D721Med (cell line): Measurements from ENCODE around the gene OBSCN.
A peak's percentile ranks its signal among the peaks of the same experiment; 100 is the strongest.

ENCODE experiments used
- DNase-seq: peaks from one replicate; pipeline ENCODE4 v3.0.0; 2011; ENCODE audit warnings: low spot score; ENCODE audit not compliant: insufficient read length
- FAIRE-seq: peaks from 2 replicates; lab custom pipeline; 2011; peaks lifted over from hg19 to GRCh38; lab: Jason Lieb, UNC
- TF ChIP-seq, protein P1 (sequence below): IDR thresholded peaks from 2 replicates; pipeline ENCODE4 v1.5.1; 2012; ENCODE audit warnings: mild to moderate bottlenecking, control low read depth; ENCODE audit not compliant: insufficient read depth; ENCODE audit errors: missing control alignments

The OBSCN gene

DNA sequence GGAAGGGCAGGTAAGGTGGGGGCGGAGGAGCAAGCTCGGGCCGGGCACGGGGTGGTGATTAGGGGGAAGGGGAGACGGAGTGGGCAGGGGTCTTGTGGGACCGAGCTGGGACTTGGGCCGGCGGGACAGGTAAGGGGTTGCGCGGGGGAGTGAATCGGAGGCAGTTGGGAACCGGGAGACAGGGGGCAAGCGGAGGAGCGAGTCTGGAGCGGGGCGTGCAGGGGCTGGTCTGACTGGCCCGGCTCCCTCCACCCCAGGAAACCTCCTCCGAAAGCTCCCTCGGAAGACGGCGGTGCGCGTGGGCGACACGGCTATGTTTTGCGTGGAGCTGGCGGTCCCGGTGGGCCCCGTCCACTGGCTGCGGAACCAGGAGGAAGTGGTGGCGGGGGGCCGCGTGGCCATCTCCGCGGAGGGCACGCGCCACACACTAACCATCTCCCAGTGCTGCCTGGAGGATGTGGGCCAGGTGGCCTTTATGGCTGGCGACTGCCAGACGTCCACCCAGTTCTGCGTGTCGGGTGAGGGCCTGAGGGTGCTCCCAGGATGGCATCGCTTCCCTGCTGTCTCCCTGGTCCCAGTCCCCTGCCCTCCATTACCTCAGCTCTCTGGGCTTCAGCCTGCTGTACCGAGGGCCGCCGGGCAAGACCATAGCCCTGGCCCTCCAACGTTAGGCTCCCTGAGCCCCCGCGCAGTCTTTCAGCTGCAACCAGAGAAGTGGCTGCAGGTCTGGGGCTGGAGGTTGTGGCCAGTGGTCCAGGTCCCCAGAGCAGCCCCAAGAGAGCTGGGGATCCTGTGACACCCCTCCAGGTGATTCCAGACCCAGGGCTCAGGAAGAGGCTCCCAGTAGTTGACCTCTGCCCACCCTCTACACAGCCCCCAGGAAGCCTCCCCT is 6.3 kb downstream of the OBSCN start:
- DNase-seq (no peak), FAIRE-seq (no peak)
- TF ChIP-seq, protein P1, sequence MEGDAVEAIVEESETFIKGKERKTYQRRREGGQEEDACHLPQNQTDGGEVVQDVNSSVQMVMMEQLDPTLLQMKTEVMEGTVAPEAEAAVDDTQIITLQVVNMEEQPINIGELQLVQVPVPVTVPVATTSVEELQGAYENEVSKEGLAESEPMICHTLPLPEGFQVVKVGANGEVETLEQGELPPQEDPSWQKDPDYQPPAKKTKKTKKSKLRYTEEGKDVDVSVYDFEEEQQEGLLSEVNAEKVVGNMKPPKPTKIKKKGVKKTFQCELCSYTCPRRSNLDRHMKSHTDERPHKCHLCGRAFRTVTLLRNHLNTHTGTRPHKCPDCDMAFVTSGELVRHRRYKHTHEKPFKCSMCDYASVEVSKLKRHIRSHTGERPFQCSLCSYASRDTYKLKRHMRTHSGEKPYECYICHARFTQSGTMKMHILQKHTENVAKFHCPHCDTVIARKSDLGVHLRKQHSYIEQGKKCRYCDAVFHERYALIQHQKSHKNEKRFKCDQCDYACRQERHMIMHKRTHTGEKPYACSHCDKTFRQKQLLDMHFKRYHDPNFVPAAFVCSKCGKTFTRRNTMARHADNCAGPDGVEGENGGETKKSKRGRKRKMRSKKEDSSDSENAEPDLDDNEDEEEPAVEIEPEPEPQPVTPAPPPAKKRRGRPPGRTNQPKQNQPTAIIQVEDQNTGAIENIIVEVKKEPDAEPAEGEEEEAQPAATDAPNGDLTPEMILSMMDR, result no peak

DNA sequence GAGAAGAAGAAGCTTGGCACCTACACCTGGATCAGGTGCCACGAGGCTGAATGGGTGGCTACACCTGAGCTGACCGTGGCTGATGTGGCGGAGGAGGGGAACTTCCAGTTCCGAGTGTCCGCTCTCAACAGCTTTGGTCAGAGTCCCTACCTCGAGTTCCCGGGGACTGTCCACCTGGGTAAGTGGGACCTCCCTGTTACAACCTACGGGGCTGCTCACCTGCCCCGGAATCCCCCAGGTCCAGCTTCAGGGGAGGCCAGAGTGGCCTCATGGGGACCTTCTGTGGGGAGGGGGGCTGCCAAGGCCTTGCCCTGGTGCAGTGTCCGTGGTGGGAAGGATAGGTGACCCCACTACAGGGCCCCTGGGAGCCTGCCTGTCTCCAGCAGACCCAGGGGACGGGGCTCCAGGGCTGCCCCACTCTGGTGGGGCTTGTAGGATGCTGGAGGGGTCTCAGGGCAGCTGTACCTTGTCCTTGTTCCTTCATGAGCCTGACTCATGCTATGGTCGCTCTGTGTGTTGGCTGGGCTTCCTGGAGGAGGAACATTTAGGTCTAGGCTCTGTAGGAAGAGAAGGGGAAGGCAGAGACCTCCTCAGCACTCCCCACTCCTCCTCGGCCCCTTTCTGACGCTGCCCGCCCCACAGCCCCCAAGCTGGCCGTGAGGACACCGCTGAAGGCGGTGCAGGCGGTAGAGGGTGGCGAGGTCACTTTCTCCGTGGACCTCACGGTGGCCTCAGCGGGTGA is 7.2 kb downstream of the OBSCN start:
- DNase-seq (no peak), FAIRE-seq (no peak)
- TF ChIP-seq, protein P1, result no peak

DNA sequence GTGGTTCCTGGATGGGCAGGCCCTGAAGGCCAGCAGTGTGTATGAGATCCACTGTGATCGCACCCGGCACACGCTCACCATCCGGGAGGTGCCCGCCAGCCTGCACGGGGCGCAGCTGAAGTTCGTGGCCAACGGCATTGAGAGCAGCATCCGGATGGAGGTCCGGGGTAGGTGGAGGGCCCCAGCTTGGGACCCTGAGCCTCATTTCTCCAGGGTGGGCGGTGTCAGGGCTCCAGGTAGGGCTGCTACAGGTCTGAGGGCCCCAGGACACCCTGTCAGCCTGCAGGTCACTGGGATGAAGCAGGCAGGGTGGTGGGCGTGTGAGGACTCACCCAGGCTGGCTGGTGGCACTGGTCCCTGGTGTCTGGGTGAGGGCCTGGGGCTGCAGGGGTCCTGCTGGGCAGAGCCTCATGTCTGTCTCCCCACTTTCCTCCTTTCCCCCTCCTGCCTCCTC is 7.8 kb downstream of the OBSCN start:
- TF ChIP-seq, protein P1, result no peak
- FAIRE-seq (no peak), DNase-seq (no peak)

DNA sequence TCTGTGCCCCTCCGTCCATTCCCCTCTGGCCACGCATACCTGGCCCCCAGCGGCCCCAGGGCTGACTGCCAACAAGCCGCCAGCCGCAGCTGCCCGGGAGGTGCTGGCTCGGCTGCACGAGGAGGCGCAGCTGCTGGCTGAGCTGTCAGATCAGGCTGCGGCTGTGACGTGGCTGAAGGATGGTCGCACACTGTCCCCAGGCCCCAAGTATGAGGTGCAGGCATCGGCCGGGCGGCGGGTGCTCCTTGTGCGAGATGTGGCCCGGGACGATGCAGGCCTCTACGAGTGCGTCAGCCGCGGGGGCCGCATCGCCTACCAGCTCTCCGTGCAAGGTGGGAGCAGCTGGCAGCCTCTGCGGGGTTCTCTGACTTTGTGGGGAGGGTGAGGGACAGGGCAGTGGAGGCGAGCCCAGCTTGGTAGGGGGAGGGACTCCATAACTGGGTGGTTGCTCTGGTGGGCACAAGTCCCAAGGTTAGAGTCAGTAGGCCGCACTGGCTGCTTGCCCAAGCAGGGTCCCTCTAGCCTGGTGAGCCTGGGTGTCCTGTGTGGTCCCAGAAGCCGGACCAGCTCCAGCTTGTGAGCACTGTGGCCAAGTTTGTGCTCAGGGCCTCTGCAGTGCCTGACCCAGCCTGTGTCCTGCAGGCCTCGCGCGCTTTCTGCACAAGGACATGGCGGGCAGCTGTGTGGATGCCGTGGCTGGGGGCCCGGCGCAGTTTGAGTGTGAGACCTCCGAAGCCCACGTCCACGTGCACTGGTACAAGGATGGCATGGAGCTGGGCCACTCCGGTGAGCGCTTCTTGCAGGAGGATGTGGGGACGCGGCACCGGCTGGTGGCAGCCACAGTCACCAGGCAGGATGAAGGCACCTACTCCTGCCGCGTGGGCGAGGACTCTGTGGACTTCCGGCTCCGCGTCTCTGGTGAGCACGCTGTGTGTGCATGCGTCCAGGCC is 8.8 kb downstream of the OBSCN start:
- DNase-seq (no peak), FAIRE-seq (no peak)
- TF ChIP-seq, protein P1, result no peak

DNA sequence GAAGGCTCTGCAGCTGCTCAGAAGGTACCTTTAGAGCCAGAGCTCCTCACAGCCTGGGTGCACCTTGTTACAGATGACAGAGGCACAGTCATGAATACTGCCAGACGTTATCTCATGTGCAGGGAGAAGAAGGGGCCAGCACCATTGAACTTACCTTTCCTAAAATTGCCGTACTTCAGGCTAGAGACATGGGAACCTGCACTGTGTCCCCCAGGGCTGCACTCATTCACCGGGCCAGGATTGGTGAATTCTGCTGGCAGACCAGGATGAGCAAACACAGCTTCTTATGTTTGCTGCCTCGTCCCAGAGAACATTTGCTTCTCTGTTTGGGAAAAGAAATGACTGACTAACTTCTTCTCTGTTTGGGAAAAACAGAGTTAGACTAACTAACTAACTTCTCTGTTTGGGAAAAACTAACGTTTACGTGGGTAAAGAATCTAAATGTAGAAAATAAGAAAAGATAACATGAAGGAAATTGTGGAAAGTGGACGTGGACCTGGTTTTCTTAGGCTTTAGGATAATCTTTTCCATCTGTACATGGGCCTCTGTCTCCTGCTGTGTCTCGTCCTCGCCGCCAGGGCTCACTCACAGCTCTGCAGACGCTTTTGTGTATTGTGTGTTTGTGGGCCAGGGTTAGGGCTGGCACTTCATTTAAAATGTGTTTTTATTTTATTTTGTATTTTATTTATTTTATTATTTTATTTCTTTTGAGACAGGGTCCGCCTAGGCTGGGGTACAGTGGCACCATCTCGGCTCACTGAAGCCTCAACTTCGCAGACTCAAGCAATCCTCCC is 9.9 kb downstream of the OBSCN start:
- no peak for FAIRE-seq
- TF ChIP-seq, protein P1, result peak; percentile 23
- DNase-seq, result no peak
